ENCODE data around the gene HOXB3.

DNA sequence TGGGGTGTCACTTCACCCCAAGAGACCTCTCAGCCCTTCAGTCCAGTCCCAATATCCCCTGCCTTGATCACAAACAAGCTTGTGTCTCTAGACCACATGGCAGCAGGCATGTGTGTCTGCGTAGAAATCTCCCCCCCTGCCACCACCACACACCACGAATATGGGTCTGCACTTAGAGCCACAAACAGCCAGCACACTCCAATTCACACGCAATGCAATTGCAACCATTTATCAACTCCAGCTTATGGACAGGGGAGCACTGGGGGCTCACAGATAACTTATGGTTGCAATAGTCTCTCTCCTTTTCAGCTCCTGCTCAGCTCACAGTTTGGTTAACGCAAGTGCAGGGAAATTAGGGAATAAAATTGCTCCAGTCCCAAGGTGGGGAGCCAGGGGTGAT is 33.5 kb upstream of the HOXB3 start:
- TF ChIP-seq POLR2A (IDR thresholded peaks at IDR 0.05; ENCODE audit: low read depth) (no peak), POLR2AphosphoS5 (IDR thresholded peaks at IDR 0.05) (no peak)
